ENCODE data around the gene MTURN. TPM values are rescaled to one million over a fixed set of nuclear protein-coding genes. Genes with fewer than 3 reads are reported as not detected.

Gene MTURN
- total and polyA plus RNA-seq, 2 donors (not counting 3 experiments of a cell fraction or from before 2014, with no cell fraction given) = 4.9 to 6.6 TPM

- Histone ChIP-seq H2AFZ (ENCODE audit: low read depth, low read length) (no peak overlapping the region), H3K4me3 (replicated peaks in 1 of 3; ENCODE audit: insufficient read depth in 1 of 3, low read depth in 1 of 3, low read length in 3 of 3) (no peak overlapping the region), H3K27ac (ENCODE audit: insufficient read depth, low read depth, low read length) (no peak overlapping the region), H3K9me1 (replicated peaks; ENCODE audit: control insufficient read depth, extremely low read depth, insufficient read depth, low read length) (no peaks in the 10 kb centered on the region), H4K20me1 (replicated peaks; ENCODE audit: control insufficient read depth, extremely low read depth, insufficient read depth, low read length) (no peaks in the 10 kb centered on the region), H3K79me2 (ENCODE audit: control insufficient read depth, insufficient read depth, low read length) (no peaks in the 10 kb centered on the region), H3K36me3 (ENCODE audit: control insufficient read depth in 2 of 2, extremely low read depth in 1 of 2, insufficient read depth in 2 of 2, low read length in 2 of 2) (no peaks in the 10 kb centered on the region), H3K9ac (replicated peaks; ENCODE audit: extremely low read depth, insufficient read depth, low read length) (no peak overlapping the region), H3K9me3 (replicated peaks; ENCODE audit: control insufficient read depth, insufficient read depth, low read length) (no peaks in the 10 kb centered on the region), H3K4me1 (ENCODE audit: control insufficient read depth, extremely low read depth, insufficient read depth, low read length) (peaks cover 11% of the 10 kb centered on the region), H3K4me2 (ENCODE audit: insufficient read depth, low read length) (peak overlapping the region; percentile 38), H3K27me3 (ENCODE audit: control insufficient read depth in 2 of 2, insufficient read depth in 2 of 2, low read length in 2 of 2) (no peaks in the 10 kb centered on the region)
- POLR2A ChIA-PET = no interaction called here
- TF ChIP-seq JUN (IDR thresholded peaks at IDR 0.05; ENCODE audit: borderline replicate concordance, insufficient read depth, insufficient read length, low read depth) = peak; percentile 9
- no peak for TF ChIP-seq POLR2AphosphoS5 (IDR thresholded peaks at IDR 0.05; ENCODE audit: insufficient read depth, low read depth, low read length)
- BruUV-seq (replicated peaks) = no TSS peak
- dilution Hi-C loops (cut with MboI; ENCODE audit: extremely low pct_ligation_motif_present, low sequenced_read_pairs) = no loop called here
- DNase-seq (ENCODE audit: low read depth, low spot score) (peak; percentile 69), FAIRE-seq (peak; percentile 69)
- CTCF ChIA-PET = no interaction called here
- intact Hi-C loops (cut with micrococcal nuclease) = no loop called here
Observed at GRCh38 chr7:30090111-30090510, 44.7 kb upstream of the MTURN start.

DNA sequence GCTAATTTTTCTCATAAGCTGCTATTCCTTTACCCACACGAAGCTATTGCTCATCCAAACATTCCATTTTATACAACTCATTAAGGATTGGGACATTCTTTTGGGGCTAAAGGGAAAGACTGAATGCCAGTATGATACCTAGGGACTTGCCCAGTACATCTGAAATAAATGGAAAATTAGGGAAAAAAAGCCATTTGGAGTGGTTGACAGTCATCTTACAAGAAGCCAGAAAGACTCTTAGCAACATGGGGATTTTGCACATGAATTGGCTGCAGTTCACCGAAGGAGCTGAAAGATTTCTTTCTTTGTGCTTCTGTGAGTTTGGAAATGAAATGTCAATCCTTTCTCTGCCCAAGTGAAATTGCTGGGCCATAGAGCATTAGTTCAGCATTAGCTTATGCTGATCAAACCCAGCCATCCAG lies 43.3 kb upstream of the MTURN start:
- Histone ChIP-seq H3K27ac (ENCODE audit: insufficient read depth, low read depth, low read length) (no peak overlapping the region), H3K9me3 (replicated peaks; ENCODE audit: control insufficient read depth, insufficient read depth, low read length) (no peaks in the 10 kb centered on the region), H3K9me1 (replicated peaks; ENCODE audit: control insufficient read depth, extremely low read depth, insufficient read depth, low read length) (no peaks in the 10 kb centered on the region), H4K20me1 (replicated peaks; ENCODE audit: control insufficient read depth, extremely low read depth, insufficient read depth, low read length) (no peaks in the 10 kb centered on the region), H3K4me1 (ENCODE audit: control insufficient read depth, extremely low read depth, insufficient read depth, low read length) (peaks cover 11% of the 10 kb centered on the region), H3K27me3 (ENCODE audit: control insufficient read depth in 2 of 2, insufficient read depth in 2 of 2, low read length in 2 of 2) (no peaks in the 10 kb centered on the region), H3K4me3 (replicated peaks in 1 of 3; ENCODE audit: insufficient read depth in 1 of 3, low read depth in 1 of 3, low read length in 3 of 3) (no peak overlapping the region), H3K36me3 (ENCODE audit: control insufficient read depth in 2 of 2, extremely low read depth in 1 of 2, insufficient read depth in 2 of 2, low read length in 2 of 2) (no peaks in the 10 kb centered on the region), H3K9ac (replicated peaks; ENCODE audit: extremely low read depth, insufficient read depth, low read length) (no peak overlapping the region), H3K79me2 (ENCODE audit: control insufficient read depth, insufficient read depth, low read length) (no peaks in the 10 kb centered on the region), H2AFZ (ENCODE audit: low read depth, low read length) (no peak overlapping the region), H3K4me2 (ENCODE audit: insufficient read depth, low read length) (no peak overlapping the region)
- intact Hi-C loops (cut with micrococcal nuclease) = no loop called here
- dilution Hi-C loops (cut with MboI; ENCODE audit: extremely low pct_ligation_motif_present, low sequenced_read_pairs) = no loop called here
- ChIA-PET CTCF (interaction anchor here (1.4 kb wide), 1 partner anchor 17 kb away, joined by 6 read pairs; no protein-coding TSS in a partner anchor), POLR2A (interaction anchor here (0.6 kb wide), 1 partner anchor 255 kb away, joined by 3 read pairs; no protein-coding TSS in a partner anchor)
- BruUV-seq (replicated peaks) = no TSS peak
- TF ChIP-seq MYC (IDR thresholded peaks at IDR 0.05; ENCODE audit: low read depth, low read length) = no peak
- TF ChIP-seq POLR2AphosphoS5 (IDR thresholded peaks at IDR 0.05; ENCODE audit: insufficient read depth, low read depth, low read length) = no peak
- no peak for TF ChIP-seq POLR2A (IDR thresholded peaks at IDR 0.05; ENCODE audit: low read depth, low read length)
- TF ChIP-seq FOS (IDR thresholded peaks at IDR 0.05; ENCODE audit: borderline replicate concordance, insufficient read depth, low read length) = no peak
- no peak for DNase-seq (ENCODE audit: low read depth, low spot score)
- FAIRE-seq = no peak

Measured in endothelial cell of umbilical vein (primary cell).